Measurements from ENCODE around the gene RAB30.
"Not testable (repeated sequence)": the region's sequence is repeated elsewhere in the genome, so short reads cannot be mapped to it uniquely, and the experiment has no call there.

Gene RAB30

DNA sequence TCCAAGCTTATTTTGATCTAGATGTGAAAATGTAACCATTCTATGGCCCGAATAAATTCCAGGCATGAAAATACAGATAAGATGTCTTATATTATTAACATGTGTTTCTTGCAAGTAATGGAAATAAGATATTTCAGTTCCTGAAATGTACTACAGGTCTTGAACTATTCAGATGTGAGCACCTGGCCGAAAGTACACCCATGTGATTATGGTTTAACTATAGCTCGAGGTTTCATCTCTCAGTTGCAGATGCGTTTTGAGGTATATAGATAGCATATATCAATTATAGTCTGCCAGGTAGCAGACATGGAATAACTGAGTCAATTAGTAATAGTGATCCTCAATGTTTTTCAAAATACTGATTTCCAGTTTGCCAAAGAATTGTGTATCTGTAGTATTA, 101.9 kb downstream of the RAB30 start:
- Histone ChIP-seq H3K27ac (ENCODE audit: poor library complexity, severe bottlenecking) (no peak overlapping the region), H3K27me3 (ENCODE audit: insufficient read depth, poor library complexity, severe bottlenecking) (no peaks in the 10 kb centered on the region), H3K9me3 (ENCODE audit: severe bottlenecking) (no peaks in the 10 kb centered on the region), H3K4me1 (ENCODE audit: insufficient read depth, poor library complexity, severe bottlenecking) (no peaks in the 10 kb centered on the region), H3K36me3 (ENCODE audit: low read depth) (no peaks in the 10 kb centered on the region), H3K4me3 (ENCODE audit: severe bottlenecking) (no peak overlapping the region)
- no peak for DNase-seq (ENCODE audit: low spot score)
- TF ChIP-seq, protein P1, sequence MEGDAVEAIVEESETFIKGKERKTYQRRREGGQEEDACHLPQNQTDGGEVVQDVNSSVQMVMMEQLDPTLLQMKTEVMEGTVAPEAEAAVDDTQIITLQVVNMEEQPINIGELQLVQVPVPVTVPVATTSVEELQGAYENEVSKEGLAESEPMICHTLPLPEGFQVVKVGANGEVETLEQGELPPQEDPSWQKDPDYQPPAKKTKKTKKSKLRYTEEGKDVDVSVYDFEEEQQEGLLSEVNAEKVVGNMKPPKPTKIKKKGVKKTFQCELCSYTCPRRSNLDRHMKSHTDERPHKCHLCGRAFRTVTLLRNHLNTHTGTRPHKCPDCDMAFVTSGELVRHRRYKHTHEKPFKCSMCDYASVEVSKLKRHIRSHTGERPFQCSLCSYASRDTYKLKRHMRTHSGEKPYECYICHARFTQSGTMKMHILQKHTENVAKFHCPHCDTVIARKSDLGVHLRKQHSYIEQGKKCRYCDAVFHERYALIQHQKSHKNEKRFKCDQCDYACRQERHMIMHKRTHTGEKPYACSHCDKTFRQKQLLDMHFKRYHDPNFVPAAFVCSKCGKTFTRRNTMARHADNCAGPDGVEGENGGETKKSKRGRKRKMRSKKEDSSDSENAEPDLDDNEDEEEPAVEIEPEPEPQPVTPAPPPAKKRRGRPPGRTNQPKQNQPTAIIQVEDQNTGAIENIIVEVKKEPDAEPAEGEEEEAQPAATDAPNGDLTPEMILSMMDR (IDR thresholded peaks at IDR 0.05; ENCODE audit: poor library complexity, severe bottlenecking), result no peak
- ATAC-seq (ENCODE audit: low read depth), result no peak

DNA sequence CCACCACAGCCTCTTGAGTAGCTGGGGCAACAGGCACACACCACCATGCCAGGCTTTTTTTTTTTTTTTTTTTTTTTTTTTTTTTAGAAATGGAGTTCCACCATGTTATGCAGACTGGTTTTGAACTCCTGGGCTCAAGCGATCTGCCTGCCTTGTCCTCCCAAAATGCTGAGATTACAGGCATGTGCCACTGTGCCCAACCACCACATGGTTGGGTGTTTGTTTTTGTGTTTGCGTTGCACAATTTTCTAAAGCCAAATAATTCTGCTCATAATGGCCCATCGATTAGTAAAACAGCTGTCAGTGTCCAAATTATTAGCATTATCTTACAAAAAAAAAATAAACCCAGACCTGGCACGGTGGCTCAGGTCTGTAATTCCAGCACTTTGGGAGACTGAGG, 104.3 kb downstream of the RAB30 start:
- Histone ChIP-seq H3K27me3 (ENCODE audit: insufficient read depth, poor library complexity, severe bottlenecking) (no peaks in the 10 kb centered on the region), H3K4me1 (ENCODE audit: insufficient read depth, poor library complexity, severe bottlenecking) (no peaks in the 10 kb centered on the region), H3K9me3 (ENCODE audit: severe bottlenecking) (no peaks in the 10 kb centered on the region), H3K36me3 (ENCODE audit: low read depth) (no peaks in the 10 kb centered on the region), H3K27ac (ENCODE audit: poor library complexity, severe bottlenecking) (no peak overlapping the region), H3K4me3 (ENCODE audit: severe bottlenecking) (no peak overlapping the region)
- ATAC-seq (ENCODE audit: low read depth) (no peak), DNase-seq (ENCODE audit: low spot score) (no peak)
- TF ChIP-seq, protein P1 (IDR thresholded peaks at IDR 0.05; ENCODE audit: poor library complexity, severe bottlenecking), result no peak

DNA sequence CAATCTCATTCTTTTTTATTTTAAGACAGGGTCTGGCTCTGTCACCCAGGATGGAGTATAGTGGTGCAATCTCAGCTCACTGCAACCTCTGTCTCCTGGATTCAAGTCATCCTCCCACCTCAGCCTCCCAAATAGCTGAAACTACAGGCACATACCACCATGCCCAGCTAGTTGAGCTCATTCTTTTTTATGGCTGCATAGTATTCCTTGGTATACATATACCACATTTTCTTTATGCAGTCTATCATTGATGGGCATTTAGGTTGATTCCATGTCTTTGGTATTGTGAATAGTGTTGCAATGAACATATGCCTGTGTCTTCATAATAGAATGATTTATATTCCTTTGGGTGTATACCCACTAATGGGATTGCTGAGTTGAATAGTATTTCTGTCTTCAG, 109.7 kb downstream of the RAB30 start:
- H3K4me3 ChIP-seq (ENCODE audit: severe bottlenecking); H3K4me1 ChIP-seq (ENCODE audit: insufficient read depth, poor library complexity, severe bottlenecking); H3K36me3 ChIP-seq (ENCODE audit: low read depth): not testable (repeated sequence)

DNA sequence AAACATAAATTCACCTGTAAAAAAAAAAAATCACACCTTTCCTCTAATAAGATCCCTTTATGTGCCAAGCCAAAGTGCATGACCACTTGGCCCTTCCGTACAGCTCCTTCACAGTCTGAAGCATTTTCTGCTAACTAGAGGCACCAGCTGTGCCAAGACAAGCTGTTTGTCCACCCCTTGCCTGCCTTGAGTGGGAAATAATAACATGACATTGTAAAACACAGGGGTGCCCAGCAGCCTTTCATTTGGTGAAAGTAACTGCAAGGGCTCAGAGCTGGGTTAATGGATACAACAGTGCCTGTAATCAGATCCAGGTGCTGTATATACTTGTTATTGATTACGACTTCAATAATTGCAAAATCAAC, 110.9 kb downstream of the RAB30 start:
- DNase-seq (ENCODE audit: low spot score), result no peak
- TF ChIP-seq, protein P1 (IDR thresholded peaks at IDR 0.05; ENCODE audit: poor library complexity, severe bottlenecking), result no peak
- no peaks in the 10 kb centered on the region for H3K27me3 ChIP-seq (ENCODE audit: insufficient read depth, poor library complexity, severe bottlenecking)
- H3K9me3 ChIP-seq (ENCODE audit: severe bottlenecking), result no peaks in the 10 kb centered on the region
- H3K4me1 ChIP-seq (ENCODE audit: insufficient read depth, poor library complexity, severe bottlenecking), result no peaks in the 10 kb centered on the region
- H3K4me3 ChIP-seq (ENCODE audit: severe bottlenecking), result no peak overlapping the region
- no peak overlapping the region for H3K27ac ChIP-seq (ENCODE audit: poor library complexity, severe bottlenecking)
- no peak for ATAC-seq (ENCODE audit: low read depth)
- no peaks in the 10 kb centered on the region for H3K36me3 ChIP-seq (ENCODE audit: low read depth)

More for the DNA sequence above, 109.7 kb downstream of the RAB30 start:
- not testable (repeated sequence) for H3K9me3 ChIP-seq (ENCODE audit: severe bottlenecking); ATAC-seq (ENCODE audit: low read depth); H3K27me3 ChIP-seq (ENCODE audit: insufficient read depth, poor library complexity, severe bottlenecking); H3K27ac ChIP-seq (ENCODE audit: poor library complexity, severe bottlenecking); DNase-seq (ENCODE audit: low spot score)

DNA sequence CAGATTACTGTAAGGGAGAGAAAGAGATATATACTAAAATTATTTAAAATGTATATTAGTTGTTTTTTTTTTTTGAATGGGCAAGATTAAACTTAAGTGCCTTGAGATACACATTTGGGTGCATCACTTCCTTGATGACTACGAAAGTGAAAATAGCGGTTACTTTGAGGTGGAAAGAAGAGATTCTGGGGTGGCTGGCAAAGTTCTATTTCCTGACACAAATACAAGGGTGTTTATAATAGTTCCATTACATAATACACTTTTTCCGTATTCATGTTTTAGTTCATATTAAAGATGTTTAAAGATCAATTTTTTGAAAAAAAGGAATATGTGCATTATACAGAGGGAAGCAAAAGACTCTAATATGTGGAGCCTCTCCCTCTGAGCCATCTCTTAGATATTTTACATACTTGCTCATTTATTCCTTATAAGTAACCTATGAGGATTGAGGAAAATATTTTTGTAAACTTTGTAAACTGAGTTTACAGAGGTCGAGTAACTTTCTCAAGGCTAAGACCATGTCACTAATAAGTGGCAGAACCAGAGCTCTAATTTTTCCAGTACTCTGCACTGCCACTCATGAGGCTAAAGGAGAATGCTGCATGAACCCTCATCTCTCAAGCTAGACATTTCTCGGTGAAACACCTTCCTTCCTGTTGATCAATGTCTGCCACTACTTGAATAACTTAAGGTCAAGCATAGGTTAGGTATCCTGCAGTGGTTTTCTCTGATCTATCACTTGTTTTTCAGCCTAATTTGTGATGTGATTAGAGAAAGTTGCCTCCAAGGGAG, 111.5 kb downstream of the RAB30 start:
- TF ChIP-seq, protein P1 (IDR thresholded peaks at IDR 0.05; ENCODE audit: poor library complexity, severe bottlenecking), result no peak
- ATAC-seq (ENCODE audit: low read depth) (no peak), DNase-seq (ENCODE audit: low spot score) (no peak)
- no peak overlapping the region for H3K27ac ChIP-seq (ENCODE audit: poor library complexity, severe bottlenecking)
- H3K36me3 ChIP-seq (ENCODE audit: low read depth), result no peaks in the 10 kb centered on the region
- no peak overlapping the region for H3K4me3 ChIP-seq (ENCODE audit: severe bottlenecking)
- no peaks in the 10 kb centered on the region for H3K9me3 ChIP-seq (ENCODE audit: severe bottlenecking)
- no peaks in the 10 kb centered on the region for H3K27me3 ChIP-seq (ENCODE audit: insufficient read depth, poor library complexity, severe bottlenecking)
- no peaks in the 10 kb centered on the region for H3K4me1 ChIP-seq (ENCODE audit: insufficient read depth, poor library complexity, severe bottlenecking)

DNA sequence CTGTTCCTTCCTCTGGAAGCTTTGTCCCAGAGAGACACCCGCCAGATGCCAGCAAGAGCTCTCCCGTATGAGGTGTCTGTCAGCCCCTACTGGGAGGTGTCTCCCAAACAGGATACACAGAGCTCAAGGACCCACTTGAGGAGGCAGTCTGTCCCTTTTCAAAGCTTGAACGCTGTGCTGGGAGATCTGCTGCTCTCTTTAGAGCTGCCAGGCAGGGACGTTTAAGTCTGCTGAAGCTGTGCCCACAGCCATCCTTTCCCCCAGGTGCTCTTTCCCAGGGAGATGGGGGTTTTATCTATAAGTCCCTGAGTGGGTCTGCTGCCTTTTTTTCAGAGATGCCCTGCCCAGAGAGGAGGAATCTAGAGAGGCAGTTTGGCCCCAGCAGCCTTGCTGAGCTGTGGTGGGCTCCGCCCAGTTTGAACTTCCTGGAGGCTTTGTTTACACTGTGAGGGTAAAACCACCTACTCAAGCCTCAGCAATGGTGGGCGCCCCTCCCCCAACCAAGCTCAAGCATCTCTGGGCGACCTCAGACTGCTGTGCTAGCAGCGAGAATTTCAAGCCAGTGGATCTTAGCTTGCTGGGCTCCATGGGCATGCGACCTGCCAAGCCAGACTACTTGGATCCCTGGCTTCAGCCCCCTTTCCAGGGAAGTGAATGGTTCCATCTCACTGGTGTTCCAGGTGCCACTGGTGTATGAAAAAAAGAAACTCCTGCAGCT, 115.8 kb downstream of the RAB30 start:
- not testable (repeated sequence) for H3K27ac ChIP-seq (ENCODE audit: poor library complexity, severe bottlenecking); H3K4me3 ChIP-seq (ENCODE audit: severe bottlenecking); H3K4me1 ChIP-seq (ENCODE audit: insufficient read depth, poor library complexity, severe bottlenecking); H3K36me3 ChIP-seq (ENCODE audit: low read depth); DNase-seq (ENCODE audit: low spot score); H3K27me3 ChIP-seq (ENCODE audit: insufficient read depth, poor library complexity, severe bottlenecking); ATAC-seq (ENCODE audit: low read depth); H3K9me3 ChIP-seq (ENCODE audit: severe bottlenecking)

DNA sequence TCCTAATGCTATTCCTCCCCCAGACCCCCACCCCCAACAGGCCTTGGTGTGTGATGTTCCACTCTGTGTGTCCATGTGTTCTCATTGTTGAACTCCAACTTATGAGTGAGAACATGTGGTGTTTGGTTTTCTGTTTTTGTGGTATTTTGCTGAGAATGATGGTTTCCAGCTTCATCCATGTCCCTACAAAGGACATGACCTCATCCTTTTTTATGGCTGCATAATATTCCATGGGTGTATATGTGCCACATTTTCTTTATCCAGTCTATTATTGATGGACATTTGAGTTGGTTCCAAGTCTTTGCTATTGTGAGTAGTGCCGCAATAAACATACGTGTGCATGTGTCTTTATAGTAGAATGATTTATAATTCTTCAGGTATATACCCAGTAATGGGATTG, 121.2 kb downstream of the RAB30 start:
- not testable (repeated sequence) for DNase-seq (ENCODE audit: low spot score); H3K9me3 ChIP-seq (ENCODE audit: severe bottlenecking); ATAC-seq (ENCODE audit: low read depth); H3K27me3 ChIP-seq (ENCODE audit: insufficient read depth, poor library complexity, severe bottlenecking); H3K36me3 ChIP-seq (ENCODE audit: low read depth); H3K4me1 ChIP-seq (ENCODE audit: insufficient read depth, poor library complexity, severe bottlenecking); H3K4me3 ChIP-seq (ENCODE audit: severe bottlenecking); H3K27ac ChIP-seq (ENCODE audit: poor library complexity, severe bottlenecking)
